Fibroblast of skin of back (primary cell): ENCODE measurements around the gene ATG4A.
A peak's percentile ranks its signal among the peaks of the same experiment; 100 is the strongest.

Source experiments
- DNase-seq: peaks from one replicate; pipeline ENCODE4 v3.0.0-alpha.2; 2013

ATG4A gene

GRCh38 chrX:108122748-108123147, 31.2 kb downstream of the ATG4A start:
- DNase-seq = peak; percentile 34

DNA sequence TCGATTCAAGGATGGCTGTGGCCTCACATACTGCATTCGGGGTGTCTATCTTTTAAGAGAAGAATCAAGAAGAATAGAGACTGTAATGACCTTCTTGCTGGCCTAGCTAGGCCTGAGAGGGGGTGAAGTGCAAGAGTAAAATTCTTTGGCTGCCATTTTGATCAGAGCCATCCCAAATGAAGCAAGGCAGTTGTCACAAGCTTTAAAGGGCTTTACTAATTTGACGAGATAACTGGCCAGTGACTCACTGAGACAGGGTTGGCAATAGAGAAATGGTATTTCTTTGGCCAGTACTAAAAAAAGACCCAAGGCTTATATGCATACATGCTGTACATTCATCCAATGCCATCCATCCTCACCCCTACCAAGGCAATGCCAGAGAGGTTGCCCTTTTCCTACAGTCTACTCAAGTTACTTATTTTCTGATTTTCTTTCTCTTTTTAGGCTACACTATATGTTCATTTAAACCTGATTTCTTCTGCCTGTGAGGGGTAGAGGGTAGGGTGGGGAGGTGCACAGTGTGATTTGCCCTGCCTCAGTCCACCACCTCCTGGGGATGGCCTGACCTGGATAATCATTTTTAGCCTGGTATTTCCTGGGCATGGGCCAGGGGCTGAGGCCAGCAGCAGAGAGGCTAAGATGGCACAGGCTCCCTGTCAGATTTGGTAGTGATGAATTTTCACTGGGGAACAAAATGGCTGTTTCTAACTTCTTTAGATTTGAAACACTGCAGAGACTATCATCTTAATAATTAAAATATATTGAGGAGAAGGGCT, 32.2 kb downstream of the ATG4A start:
- peak; percentile 0 for DNase-seq

DNA sequence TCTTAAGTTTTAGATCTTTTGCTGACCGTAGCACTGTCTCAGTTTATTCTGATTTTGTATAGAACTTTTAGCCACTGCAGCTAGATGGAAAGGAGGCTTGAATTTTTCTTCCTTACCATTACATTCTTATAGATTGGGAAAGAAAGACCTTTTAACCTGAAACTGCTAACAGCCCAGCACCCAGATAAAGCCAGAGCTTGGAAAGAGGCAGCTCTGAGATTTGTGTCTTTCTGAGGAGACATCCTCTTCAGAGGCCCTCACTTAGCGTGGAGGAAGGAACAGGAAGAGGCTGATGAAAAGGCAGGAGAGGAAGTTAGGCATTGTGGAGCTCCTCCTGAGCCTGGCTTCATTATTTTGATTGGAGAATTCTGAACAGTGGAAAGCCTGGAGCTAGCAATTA, 35.1 kb downstream of the ATG4A start:
- no peak for DNase-seq

- DNase-seq = no peak
These were observed 35.6 kb downstream of the ATG4A start for GRCh38 chrX:108127152-108127551.

DNA sequence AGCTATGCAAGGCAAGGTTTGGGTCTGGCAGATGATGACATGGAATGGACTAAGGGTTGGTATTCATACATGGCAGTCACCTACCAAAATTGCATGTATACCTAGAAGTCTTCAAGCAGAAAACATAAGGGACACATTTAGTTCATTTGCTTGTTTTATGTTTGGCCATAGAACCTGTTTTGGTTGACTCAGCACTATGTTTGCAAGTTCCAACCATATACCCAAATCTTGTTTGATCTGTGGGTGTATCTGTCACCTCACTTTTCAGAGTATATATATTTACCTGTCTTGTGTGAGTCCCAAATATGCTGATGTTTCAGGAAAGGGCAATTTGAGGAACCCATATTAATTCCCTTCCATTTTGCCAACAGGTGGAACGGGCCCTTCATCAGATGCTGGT, 39.3 kb downstream of the ATG4A start:
- DNase-seq = no peak

- peak; percentile 62 for DNase-seq
These were observed 39.9 kb downstream of the ATG4A start for GRCh38 chrX:108131471-108131870.

- no peak for DNase-seq
These were observed 40.5 kb downstream of the ATG4A start for GRCh38 chrX:108132034-108132433.

DNA sequence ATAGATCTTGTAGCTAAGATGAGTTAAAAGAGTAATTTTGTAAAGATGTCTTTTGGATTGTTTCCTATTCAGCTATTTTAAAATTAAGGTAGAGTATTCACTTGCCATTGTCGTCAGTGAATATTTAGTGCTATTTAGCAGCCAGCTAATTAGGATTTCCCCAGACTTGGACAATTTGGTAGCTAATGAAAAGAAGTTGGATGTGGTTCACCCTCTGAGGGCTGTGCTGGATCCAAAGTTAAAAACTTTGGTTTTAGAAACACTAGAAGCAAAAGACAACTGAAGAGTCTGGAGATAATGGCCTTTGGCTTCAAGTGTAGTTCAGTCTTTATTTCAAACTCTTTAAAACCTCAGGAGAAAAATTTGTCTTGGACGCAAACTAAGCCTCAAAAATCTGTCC, 41.3 kb downstream of the ATG4A start:
- DNase-seq = no peak

DNA sequence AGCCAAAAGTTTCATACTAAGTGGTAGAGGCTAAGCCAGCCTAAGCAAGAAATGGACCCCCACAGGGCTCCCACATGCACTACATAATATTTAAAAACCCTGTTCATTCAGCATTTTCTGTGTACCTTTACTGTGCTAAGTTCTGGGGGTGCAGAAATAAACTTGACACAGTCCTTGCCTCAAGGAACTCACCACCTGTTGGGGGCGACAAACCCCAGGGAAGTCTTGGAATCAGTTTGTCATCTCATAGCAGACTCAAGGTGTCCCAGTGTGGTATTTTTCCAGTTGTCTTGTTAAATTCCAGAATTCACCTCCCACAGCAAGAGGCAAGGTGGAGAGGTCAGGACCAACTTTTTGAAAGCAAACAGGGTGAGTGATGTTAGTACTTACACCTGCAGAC, 43.1 kb downstream of the ATG4A start:
- DNase-seq = no peak

DNA sequence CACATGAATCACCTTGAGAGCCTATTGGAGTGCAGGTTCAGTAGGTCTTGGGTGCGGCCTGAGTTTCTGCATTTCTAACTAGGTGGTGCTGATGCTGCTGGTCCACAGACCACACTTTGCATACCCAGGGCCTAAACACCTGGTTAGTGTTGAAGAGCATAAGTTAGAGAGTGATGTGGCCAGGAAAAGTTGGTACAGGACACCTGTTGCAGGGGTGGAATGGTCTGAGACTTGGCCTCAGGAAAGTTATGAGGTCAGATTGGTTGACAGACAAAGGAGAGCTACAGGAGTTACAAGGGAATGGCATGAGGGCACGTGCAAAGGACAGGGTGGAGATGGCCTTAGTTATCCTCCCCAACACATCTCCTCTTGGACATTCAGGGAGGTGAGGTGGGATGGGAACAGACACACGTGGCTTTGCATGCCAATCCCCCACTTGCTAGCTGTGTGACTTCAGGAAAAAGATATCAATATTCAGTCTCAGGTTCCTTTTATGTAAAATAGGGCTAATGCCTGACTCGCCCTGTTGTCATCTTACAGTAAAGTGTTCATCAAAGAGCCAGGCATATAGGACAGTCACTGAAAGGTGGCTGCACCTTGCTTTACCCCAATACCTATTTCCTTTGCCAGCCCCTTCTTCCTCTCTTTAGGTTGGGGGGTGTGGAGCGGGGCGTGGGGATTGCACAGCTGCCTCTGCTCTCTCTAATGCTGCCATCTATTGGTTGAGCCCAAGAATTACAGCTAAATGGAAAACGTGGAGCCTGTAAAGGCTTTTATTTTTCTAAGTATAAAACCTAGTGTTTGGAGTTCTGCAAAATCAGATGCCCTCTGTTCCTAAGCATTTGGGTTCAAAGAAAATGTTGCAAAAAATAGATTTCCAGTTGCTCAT, 47.5 kb downstream of the ATG4A start:
- DNase-seq = no peak

DNA sequence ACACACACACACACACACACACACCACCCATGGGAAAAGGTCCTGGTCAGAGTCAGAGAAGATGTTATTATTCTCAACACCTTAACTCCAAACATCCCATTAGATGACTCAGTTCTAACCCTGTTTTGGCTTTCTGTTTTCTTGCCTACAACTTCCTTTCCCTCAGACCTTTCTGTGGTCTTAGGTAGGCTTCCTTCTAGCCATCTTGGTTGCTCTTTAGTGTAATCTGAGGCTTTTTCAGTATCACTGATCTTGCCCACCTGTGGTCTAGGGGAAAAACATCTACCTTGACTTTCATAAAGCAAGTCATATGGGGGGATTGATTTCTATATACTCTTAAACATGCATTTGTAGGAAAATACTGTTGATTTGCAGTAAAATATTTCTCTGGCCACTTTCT, 56.9 kb downstream of the ATG4A start:
- no peak for DNase-seq

- no peak for DNase-seq
These were observed 64.5 kb downstream of the ATG4A start for GRCh38 chrX:108156082-108156481.

DNA sequence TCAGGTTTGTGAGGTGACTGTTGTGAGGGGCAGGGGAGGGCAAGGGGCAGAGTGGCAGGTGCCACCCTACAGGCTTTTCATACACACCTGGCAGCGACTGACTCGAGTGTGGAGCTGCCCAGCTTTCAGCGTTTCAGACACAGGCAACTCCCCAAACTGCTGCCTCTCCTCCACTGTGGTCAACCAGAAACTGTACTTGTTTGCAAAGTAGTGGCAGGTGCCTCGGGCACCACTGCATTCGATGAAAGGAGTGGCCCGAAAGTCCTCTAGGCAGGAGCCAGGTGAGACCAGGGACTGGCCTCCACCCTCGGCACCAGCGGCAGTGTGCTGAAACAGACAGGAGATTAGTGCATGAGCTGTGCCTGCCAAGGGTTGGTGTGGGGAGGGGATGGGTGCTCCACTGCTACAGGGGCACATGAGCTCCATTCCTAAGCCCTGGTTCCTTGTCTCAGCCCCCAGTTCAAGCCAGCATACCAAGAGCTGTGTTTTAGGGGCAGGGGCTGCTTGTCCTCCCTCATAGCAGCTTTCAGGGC, 65.4 kb downstream of the ATG4A start:
- DNase-seq = no peak

- DNase-seq = no peak
These were observed 66.0 kb downstream of the ATG4A start for GRCh38 chrX:108157628-108158027.

DNA sequence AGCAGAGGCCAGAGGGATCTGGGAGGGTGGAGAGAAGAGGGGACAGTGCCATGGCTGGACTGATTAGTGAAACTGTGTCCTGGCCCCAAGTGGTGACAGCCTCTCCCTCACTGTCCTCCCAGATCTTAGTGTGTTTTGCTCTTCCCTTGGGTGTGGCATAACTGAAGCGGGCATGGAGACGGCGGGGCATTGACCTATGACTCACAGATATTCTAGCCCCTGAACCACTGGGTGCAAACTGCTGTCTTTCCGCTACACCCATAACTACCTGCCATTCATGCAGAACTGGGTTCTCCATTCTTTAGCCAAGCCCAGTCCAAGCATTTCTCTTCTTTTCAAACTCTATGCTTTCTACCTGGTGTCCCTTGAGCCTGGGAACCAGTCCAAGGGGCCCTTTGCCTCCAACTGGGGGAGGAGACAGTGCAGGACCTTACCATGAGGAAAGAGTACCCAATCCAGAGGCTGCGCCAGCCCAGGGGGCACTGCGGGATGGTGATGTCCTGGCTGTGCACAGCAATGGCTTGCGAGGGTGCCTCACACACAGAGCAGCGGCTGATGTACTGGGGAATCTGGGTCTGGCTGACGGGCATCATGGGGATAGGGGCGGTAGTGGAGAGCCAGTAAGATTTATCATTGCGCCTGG, 67.6 kb downstream of the ATG4A start:
- no peak for DNase-seq

DNA sequence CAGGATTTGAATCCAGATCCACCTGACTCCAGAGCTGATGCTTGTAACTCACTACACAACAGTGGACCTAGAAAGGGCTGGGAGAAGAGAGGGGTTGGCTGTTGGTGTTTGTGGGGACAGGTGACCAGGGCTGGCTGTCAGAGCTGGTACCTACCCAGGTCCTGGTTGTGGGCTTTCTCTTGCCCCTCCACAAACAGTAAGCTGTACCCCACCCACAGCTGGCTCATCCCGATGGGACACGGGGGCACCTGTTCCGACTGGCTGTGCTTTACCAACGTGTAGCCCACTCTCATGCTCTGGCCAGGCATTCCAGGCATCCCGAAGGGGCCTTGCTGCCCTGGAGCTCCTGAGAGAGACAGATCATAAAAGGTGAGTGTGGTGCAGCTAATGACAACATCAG, 68.7 kb downstream of the ATG4A start:
- DNase-seq = no peak

DNA sequence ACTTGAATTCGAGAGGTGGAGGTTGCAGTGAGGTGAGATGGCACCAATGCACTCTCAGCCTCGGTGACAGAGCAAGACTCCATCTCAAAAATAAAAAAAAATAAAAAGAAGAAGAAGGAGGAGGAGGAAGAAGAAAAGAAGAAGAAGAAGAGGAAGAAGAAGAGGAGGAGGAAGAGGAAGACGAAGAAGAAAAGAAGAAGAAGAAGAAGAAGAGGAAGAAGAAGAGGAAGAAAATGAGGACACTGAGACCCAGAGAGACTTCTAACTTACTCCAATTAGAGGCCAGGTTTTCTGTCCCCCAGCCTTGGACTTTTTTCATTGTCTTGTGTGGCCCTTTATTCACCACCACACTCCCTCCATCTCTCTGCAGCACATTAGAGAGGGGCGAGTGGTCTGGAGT, 70.7 kb downstream of the ATG4A start:
- no peak for DNase-seq

- no peak for DNase-seq
These were observed 71.9 kb downstream of the ATG4A start for GRCh38 chrX:108163333-108164082.

DNA sequence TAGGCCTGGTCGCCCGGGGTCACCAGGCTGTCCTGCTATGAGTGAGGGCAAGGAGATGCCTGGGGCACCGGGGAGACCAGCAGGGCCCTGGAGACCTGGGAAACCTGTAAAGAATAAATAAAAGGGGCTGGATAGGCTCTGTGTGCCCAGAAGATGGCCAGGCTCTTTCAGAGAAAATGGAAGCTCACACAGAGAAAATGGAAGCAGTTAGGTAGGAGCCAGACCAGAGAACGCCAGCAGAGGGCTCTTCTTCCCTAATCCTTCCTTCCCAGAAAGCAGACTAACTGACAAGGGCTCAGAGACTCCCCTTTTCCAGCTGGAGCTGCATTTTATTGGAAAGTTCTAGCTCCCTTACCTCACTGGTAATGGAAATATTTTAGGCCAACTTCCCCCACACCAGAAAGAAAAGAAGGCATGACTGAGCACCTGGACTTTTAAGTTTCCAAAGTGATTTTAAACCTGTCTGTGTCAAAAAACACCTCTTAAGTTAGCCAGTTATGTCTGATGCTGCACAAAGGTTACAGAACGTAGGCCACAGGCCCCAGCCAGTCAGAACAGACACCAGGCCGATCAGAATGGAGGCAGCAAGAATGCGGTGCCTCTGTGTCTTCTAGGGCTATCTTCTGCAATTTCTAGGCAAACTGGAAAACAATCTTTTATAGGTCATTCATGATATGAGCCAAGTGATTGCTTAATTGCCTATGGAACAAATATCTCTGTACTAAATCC, 74.0 kb downstream of the ATG4A start:
- DNase-seq = peak; percentile 38

DNA sequence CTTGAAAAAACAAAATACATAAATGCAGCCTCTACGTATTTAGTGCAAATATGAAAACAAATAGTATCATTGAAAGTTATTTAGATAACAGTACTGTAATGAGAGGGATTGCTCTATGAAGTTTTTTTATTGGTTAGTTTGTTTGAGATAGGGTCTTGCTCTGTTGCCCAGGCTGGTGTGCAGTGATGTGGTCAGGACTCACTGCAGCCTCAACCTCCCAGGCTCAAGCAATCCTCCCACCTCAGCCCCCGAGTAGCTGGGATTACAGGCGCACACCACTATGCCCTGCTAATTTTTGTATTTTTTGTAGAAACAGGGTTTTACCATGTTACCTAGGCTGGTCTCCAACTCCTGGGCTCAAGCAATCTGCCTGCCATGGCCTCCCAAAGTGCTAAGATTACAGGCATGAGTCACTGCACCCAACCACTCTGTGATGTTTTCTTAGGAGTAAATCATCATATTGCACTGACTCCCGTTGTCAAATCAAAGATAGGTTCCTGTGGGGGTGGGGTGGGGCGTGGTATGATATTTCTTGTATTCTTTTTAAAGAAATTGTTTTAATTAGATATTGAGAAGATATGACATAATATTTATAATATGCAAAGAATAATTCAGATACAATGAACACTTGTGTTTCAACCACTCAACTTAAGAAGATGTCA, 75.8 kb downstream of the ATG4A start:
- peak; percentile 77 for DNase-seq
